ENCODE results near the gene WDR18. TPM values are rescaled to one million over a fixed set of nuclear protein-coding genes. Genes with fewer than 3 reads are reported as not detected.
"Not testable (repeated sequence)": the region's sequence is repeated elsewhere in the genome, so short reads cannot be mapped to it uniquely, and the experiment has no call there.

The WDR18 gene
- total RNA-seq, 1 experiment from 2014 or later, result 41.8 TPM

DNA sequence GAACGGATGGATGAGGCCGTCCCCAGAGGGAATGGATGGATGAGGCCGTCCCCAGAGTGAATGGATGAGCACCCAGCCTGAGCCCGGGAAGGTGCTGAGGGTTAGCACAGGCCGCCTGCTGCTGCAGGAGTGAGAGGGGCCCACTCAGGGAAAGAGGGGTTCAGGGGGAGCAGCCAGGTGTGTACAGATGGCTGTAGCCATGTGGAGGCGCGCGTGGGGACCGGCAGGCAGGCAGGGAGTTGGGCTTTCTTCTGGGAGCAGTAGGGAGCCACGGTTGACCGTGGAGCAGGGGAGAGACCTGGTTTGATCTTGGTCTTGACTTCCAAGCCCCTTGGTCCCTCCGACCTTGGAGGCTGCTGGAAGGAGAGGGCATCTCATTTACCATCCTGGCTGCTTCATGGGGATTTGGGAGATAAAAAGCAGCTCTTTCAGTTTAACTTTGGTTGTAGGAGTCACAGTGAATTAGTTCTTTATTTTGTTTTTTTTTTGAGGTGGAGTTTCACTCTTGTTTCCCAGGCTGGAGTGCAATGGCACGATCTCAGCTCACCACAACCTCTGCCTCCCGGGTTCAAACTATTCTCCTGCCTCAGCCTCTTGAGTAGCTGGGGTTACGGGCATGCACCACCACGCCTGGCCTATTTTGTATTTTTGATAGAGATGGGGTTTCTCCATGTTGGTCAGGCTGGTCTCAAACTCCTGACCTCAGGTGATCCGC is 33.6 kb upstream of the WDR18 start:
- DNase-seq (ENCODE audit: low spot score), result no peak

- no peak for DNase-seq (ENCODE audit: low spot score)
These were observed 32.0 kb upstream of the WDR18 start for GRCh38 chr19:952049-952679.

- DNase-seq (ENCODE audit: low spot score), result no peak
These were observed 31.3 kb upstream of the WDR18 start for GRCh38 chr19:952680-953444.

- DNase-seq (ENCODE audit: low spot score), result no peak
These were observed 30.5 kb upstream of the WDR18 start for GRCh38 chr19:953445-954271.

DNA sequence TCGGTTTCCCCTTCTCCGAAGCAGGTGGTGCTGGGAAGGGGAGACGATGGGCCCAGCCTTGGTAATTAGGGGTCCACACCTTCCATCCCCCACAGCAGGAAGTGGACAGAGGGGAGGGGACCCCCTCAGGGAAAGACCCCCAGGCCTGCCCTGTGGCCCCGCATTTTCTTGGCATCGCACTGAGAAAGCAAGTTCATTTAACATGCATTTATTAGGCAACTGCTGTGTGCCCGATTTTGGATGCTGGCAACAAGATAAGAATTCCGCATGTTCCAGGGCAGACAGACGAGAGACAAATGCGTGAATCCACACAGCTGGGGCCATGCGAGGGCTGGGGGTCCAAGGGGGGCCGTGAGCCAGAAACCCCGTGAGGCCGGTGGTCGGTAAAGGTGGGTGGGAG is 29.9 kb upstream of the WDR18 start:
- DNase-seq (ENCODE audit: low spot score), result no peak

GRCh38 chr19:954672-955494 is 29.3 kb upstream of the WDR18 start:
- no peak for DNase-seq (ENCODE audit: low spot score)

DNA sequence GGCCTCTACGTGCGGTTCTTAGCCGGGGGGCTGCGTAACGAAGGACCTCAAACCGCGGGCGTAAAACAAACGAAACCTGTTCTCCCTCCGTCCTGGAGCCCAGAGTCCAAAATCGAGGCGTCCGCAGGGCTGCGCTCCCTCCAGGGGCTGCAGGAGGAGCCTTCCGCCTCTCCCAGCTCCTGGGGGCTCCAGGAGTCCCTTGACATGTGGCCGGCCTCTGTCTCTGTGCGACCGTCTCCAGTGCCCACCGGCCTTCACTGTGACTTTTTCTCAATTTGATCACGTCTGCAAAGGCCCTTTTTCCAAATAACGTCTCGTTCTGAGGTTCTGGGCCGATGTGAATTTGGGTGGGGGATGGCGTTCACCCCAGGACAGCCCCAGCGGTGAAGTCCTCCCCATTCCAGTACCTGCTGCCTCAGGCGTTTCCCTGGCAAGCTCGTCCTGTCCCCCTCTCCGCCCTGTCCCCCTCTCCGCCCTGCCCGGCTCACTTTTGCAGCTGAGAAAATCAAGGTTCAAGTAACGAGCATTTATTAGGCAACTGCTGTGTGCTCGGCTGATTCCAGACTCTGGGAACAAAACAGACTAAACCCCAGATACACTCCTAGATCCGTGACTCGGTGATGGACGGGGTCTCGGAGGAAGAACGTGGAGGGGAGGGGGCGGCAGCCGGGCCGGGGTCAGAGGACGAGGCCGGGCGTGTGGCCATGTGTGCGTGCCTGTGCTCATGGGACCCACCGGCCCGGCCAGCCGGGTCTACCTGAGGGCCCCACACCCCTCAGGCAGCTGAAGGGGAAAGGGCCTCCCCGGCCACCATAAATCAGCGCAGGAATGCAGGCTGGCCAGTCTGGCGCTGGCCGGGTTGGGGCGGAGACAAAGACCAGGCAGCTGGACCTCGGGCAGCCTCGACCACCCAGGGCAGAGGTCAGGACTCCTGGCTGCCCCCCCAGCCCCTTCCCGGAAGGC is 28.1 kb upstream of the WDR18 start:
- peak; percentile 57 for DNase-seq (ENCODE audit: low spot score)

- DNase-seq (ENCODE audit: low spot score), result peak; percentile 78
These were observed 27.2 kb upstream of the WDR18 start for GRCh38 chr19:956766-957440.

DNA sequence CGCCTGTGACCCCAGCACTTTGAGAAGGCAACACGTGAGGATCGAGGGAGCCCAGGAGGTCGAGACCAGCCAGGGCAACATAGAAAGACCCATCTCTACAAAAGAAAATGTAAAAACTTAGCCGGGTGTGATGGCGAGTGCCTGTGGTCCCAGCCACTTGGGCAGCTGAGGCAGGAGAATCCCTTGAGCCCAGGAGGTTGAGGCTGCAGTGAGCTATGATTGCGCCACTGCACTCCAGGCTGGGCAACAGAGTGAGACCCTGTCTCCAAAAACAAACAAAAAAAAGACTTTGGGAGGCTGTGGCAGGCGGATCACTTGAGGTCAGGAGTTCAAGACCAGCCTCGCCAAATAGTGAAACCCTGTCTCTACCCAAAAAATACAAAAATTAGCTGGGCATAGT is 26.6 kb upstream of the WDR18 start:
- not testable (repeated sequence) for DNase-seq (ENCODE audit: low spot score)

GRCh38 chr19:958967-959855 is 24.9 kb upstream of the WDR18 start:
- peak; percentile 71 for DNase-seq (ENCODE audit: low spot score)

GRCh38 chr19:960020-960419 is 24.1 kb upstream of the WDR18 start:
- DNase-seq (ENCODE audit: low spot score), result no peak

GRCh38 chr19:960601-960938 is 23.6 kb upstream of the WDR18 start:
- no peak for DNase-seq (ENCODE audit: low spot score)

- peak; percentile 68 for DNase-seq (ENCODE audit: low spot score)
These were observed 22.1 kb upstream of the WDR18 start for GRCh38 chr19:961866-962620.

GRCh38 chr19:962683-963400 is 21.3 kb upstream of the WDR18 start:
- no peak for DNase-seq (ENCODE audit: low spot score)

DNA sequence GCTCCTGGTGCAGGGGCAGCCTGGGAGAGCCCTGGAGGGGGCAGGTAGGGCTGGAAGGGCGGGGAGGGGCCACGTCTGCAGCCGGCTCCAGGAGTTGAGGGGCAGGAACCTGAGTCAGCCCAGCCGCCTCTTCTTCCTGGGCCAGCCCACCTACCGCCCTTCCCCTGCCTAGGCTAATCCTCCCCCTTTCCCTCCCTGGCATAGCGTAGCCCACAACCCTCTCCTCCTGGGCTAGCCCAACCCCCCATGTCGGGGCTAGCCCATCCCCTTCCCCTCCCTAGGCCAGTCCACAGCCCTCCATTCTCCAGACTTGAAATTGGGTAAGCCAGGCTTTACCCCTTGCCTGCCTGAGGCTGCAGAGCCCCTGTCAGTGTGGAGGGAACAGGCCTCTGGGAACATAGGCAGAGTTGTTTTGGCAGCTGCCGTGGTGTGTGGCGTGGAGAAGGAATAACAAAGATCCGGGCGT is 20.6 kb upstream of the WDR18 start:
- no peak for DNase-seq (ENCODE audit: low spot score)

GRCh38 chr19:964116-964520 is 20.0 kb upstream of the WDR18 start:
- no peak for DNase-seq (ENCODE audit: low spot score)
